ENCODE data around the gene TPRA1. TPM values are rescaled to one million over a fixed set of nuclear protein-coding genes. Genes with fewer than 3 reads are reported as not detected.

The TPRA1 gene
- total and polyA plus RNA-seq, 2 experiments from 2014 or later: 16.7 to 30.4 TPM

DNA sequence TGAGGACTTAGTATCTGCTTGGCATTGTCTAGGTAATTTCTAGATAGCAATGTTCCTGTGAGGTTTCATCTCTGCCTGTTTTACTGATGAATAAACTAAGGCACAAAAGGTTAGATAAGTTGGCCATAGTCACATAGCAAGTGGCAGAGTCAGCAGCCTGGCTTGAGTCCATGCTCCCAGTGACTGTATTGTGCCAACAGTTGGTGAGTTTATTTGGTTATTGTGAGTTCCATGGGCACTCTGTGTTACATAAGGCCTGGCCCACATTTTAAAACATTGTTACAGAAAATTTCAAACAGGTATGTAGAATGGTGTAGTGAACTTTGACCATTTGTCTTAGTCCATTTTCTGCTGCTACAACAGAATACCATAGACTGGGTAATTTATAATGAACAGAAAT is 22.9 kb upstream of the TPRA1 start:
- Histone ChIP-seq H3K79me2 (replicated peaks; ENCODE audit: insufficient read depth) (peaks cover 47% of the 10 kb centered on the region), H2AFZ (no peak overlapping the region), H3F3A (replicated peaks; ENCODE audit: low read depth) (no peaks in the 10 kb centered on the region), H3K27me3 (ENCODE audit: insufficient read depth) (no peaks in the 10 kb centered on the region), H3K9me2 (ENCODE audit: insufficient read depth) (no peaks in the 10 kb centered on the region), H3K27ac (ENCODE audit: low read depth) (no peak overlapping the region), H3K4me1 (ENCODE audit: insufficient read depth) (no peaks in the 10 kb centered on the region), H3K4me2 (no peak overlapping the region), H4K20me1 (replicated peaks; ENCODE audit: insufficient read depth) (peaks cover 48% of the 10 kb centered on the region; the same call in 1 of the 2 replicates), H3K4me3 (no peak overlapping the region), H3K36me3 (ENCODE audit: insufficient read depth) (peaks cover 70% of the 10 kb centered on the region)
- Mint-ChIP-seq H3K36me3 (ENCODE audit: low read depth) (peaks cover 97% of the 10 kb centered on the region), H3K9me3 (no peaks in the 10 kb centered on the region), H3K4me1 (peaks cover 10% of the 10 kb centered on the region; the same call in 1 of the 3 replicates), H3K27ac (no peak overlapping the region), H3K27me3 (ENCODE audit: insufficient read depth, low read depth, poor library complexity) (peaks cover 5% of the 10 kb centered on the region), H3K4me3 (no peak overlapping the region)
- no peak for ATAC-seq
- TF ChIP-seq ZNF114 (CRISPR knock-in tag; IDR thresholded peaks at IDR 0.05) (no peak), JUNB (IDR thresholded peaks at IDR 0.05; ENCODE audit: unreplicated experiment) (no peak)
- TF ChIP-seq, protein P1, sequence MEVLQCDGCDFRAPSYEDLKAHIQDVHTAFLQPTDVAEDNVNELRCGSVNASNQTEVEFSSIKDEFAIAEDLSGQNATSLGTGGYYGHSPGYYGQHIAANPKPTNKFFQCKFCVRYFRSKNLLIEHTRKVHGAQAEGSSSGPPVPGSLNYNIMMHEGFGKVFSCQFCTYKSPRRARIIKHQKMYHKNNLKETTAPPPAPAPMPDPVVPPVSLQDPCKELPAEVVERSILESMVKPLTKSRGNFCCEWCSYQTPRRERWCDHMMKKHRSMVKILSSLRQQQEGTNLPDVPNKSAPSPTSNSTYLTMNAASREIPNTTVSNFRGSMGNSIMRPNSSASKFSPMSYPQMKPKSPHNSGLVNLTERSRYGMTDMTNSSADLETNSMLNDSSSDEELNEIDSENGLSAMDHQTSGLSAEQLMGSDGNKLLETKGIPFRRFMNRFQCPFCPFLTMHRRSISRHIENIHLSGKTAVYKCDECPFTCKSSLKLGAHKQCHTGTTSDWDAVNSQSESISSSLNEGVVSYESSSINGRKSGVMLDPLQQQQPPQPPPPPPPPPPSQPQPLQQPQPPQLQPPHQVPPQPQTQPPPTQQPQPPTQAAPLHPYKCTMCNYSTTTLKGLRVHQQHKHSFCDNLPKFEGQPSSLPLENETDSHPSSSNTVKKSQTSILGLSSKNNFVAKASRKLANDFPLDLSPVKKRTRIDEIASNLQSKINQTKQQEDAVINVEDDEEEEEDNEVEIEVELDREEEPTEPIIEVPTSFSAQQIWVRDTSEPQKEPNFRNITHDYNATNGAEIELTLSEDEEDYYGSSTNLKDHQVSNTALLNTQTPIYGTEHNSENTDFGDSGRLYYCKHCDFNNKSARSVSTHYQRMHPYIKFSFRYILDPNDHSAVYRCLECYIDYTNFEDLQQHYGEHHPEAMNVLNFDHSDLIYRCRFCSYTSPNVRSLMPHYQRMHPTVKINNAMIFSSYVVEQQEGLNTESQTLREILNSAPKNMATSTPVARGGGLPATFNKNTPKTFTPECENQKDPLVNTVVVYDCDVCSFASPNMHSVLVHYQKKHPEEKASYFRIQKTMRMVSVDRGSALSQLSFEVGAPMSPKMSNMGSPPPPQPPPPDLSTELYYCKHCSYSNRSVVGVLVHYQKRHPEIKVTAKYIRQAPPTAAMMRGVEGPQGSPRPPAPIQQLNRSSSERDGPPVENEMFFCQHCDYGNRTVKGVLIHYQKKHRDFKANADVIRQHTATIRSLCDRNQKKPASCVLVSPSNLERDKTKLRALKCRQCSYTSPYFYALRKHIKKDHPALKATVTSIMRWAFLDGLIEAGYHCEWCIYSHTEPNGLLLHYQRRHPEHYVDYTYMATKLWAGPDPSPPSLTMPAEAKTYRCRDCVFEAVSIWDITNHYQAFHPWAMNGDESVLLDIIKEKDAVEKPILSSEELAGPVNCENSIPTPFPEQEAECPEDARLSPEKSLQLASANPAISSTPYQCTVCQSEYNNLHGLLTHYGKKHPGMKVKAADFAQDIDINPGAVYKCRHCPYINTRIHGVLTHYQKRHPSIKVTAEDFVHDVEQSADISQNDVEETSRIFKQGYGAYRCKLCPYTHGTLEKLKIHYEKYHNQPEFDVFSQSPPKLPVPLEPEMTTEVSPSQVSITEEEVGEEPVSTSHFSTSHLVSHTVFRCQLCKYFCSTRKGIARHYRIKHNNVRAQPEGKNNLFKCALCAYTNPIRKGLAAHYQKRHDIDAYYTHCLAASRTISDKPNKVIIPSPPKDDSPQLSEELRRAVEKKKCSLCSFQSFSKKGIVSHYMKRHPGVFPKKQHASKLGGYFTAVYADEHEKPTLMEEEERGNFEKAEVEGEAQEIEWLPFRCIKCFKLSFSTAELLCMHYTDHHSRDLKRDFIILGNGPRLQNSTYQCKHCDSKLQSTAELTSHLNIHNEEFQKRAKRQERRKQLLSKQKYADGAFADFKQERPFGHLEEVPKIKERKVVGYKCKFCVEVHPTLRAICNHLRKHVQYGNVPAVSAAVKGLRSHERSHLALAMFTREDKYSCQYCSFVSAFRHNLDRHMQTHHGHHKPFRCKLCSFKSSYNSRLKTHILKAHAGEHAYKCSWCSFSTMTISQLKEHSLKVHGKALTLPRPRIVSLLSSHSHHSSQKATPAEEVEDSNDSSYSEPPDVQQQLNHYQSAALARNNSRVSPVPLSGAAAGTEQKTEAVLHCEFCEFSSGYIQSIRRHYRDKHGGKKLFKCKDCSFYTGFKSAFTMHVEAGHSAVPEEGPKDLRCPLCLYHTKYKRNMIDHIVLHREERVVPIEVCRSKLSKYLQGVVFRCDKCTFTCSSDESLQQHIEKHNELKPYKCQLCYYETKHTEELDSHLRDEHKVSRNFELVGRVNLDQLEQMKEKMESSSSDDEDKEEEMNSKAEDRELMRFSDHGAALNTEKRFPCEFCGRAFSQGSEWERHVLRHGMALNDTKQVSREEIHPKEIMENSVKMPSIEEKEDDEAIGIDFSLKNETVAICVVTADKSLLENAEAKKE (CRISPR knock-in tag; IDR thresholded peaks at IDR 0.05): no peak
- TF ChIP-seq, protein P2, sequence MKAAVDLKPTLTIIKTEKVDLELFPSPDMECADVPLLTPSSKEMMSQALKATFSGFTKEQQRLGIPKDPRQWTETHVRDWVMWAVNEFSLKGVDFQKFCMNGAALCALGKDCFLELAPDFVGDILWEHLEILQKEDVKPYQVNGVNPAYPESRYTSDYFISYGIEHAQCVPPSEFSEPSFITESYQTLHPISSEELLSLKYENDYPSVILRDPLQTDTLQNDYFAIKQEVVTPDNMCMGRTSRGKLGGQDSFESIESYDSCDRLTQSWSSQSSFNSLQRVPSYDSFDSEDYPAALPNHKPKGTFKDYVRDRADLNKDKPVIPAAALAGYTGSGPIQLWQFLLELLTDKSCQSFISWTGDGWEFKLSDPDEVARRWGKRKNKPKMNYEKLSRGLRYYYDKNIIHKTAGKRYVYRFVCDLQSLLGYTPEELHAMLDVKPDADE (IDR thresholded peaks at IDR 0.05): no peak
- no peak for DNase-seq (ENCODE audit: low spot score)

DNA sequence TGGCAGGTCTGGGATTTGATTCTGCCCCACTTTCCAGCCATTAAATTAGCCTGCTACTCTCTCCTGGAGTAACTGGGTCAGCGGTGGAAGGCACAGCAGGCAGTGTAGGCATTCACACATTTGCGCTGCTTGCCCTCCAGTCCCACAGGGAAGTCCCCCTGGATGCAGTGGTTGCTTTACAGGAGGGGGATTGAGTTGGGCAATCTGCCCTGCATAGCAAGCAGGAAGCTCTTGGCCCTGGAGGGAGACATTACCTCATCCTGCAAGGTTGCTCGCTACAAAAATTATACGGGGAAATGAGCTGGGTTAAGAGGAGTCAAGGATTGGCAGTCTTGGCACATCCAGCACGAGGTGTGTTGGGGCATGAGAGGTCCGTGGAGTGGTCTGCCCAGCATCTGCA is 22.4 kb upstream of the TPRA1 start:
- Histone ChIP-seq H3K4me2 (no peak overlapping the region), H3K4me1 (ENCODE audit: insufficient read depth) (no peaks in the 10 kb centered on the region), H3K27me3 (ENCODE audit: insufficient read depth) (no peaks in the 10 kb centered on the region), H3F3A (replicated peaks; ENCODE audit: low read depth) (no peaks in the 10 kb centered on the region), H3K9me2 (ENCODE audit: insufficient read depth) (no peaks in the 10 kb centered on the region), H3K4me3 (no peak overlapping the region), H2AFZ (no peak overlapping the region), H3K79me2 (replicated peaks; ENCODE audit: insufficient read depth) (peaks cover 50% of the 10 kb centered on the region), H3K27ac (ENCODE audit: low read depth) (no peak overlapping the region), H4K20me1 (replicated peaks; ENCODE audit: insufficient read depth) (peaks cover 51% of the 10 kb centered on the region; the same call in 1 of the 2 replicates), H3K36me3 (ENCODE audit: insufficient read depth) (peaks cover 71% of the 10 kb centered on the region)
- peaks cover 5% of the 10 kb centered on the region for H3K27me3 Mint-ChIP-seq (ENCODE audit: insufficient read depth, low read depth, poor library complexity)
- DNase-seq (ENCODE audit: low spot score) (no peak), ATAC-seq (no peak)
- peaks cover 10% of the 10 kb centered on the region; the same call in 1 of the 3 replicates for H3K4me1 Mint-ChIP-seq
- H3K27ac Mint-ChIP-seq: no peak overlapping the region
- no peak overlapping the region for H3K4me3 Mint-ChIP-seq
- H3K9me3 Mint-ChIP-seq: no peaks in the 10 kb centered on the region
- H3K36me3 Mint-ChIP-seq (ENCODE audit: low read depth): peaks cover 97% of the 10 kb centered on the region
- TF ChIP-seq JUNB (IDR thresholded peaks at IDR 0.05; ENCODE audit: unreplicated experiment) (no peak), ZNF114 (CRISPR knock-in tag; IDR thresholded peaks at IDR 0.05) (no peak), STAT1 (IDR thresholded peaks at IDR 0.05; ENCODE audit: unreplicated experiment) (no peak)
- TF ChIP-seq, protein P3, sequence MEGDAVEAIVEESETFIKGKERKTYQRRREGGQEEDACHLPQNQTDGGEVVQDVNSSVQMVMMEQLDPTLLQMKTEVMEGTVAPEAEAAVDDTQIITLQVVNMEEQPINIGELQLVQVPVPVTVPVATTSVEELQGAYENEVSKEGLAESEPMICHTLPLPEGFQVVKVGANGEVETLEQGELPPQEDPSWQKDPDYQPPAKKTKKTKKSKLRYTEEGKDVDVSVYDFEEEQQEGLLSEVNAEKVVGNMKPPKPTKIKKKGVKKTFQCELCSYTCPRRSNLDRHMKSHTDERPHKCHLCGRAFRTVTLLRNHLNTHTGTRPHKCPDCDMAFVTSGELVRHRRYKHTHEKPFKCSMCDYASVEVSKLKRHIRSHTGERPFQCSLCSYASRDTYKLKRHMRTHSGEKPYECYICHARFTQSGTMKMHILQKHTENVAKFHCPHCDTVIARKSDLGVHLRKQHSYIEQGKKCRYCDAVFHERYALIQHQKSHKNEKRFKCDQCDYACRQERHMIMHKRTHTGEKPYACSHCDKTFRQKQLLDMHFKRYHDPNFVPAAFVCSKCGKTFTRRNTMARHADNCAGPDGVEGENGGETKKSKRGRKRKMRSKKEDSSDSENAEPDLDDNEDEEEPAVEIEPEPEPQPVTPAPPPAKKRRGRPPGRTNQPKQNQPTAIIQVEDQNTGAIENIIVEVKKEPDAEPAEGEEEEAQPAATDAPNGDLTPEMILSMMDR (conservative IDR thresholded peaks at IDR 0.05; ENCODE audit: low read depth in 2 of 2): no peak
- TF ChIP-seq, protein P2 (IDR thresholded peaks at IDR 0.05): no peak
